B cell (primary cell): ENCODE measurements around the gene ARHGAP26. TPM values are rescaled to one million over a fixed set of nuclear protein-coding genes. Genes with fewer than 3 reads are reported as not detected.

Source experiments
- ATAC-seq: fragments of 200-7000 bp; cut with Tn5 transposase; one replicate; pipeline ENCODE4 v1.10.0; 2021; ENCODE audit warnings: low read depth, mild to moderate bottlenecking, moderate number of reproducible peaks, moderate library complexity
- CTCF ChIA-PET: fragments of 350-600 bp; sonication (Branson Sonifier 250); formaldehyde crosslinking; loops from one replicate; lab custom pipeline; 2021; ENCODE audit warnings: antibody characterized with exemption, inconsistent platforms; lab: Charles Lee
- POLR2A ChIA-PET: fragments of 350-600 bp; sonication (Branson Sonifier 250); formaldehyde crosslinking; loops from one replicate; lab custom pipeline; 2021; ENCODE audit warnings: antibody characterized with exemption; lab: Charles Lee
- DNase-seq: peaks from one replicate; pipeline ENCODE4 v3.0.0; 2013
- H2AFZ ChIP-seq: 2 replicates; pipeline ENCODE4 v1.6.1; 2012; ENCODE audit warnings: mild to moderate bottlenecking, low read depth, low read length; ENCODE audit not compliant: insufficient read depth, poor library complexity, severe bottlenecking
- H3K27ac ChIP-seq, 2 donors: 1 replicate in 1 of 2; 2 replicates in 1 of 2; pipeline ENCODE4 v1.5.1; 2012 to 2013; ENCODE audit warnings: low read length in 2 of 2, mild to moderate bottlenecking in 2 of 2, moderate library complexity in 1 of 2
- H3K27me3 ChIP-seq, 4 experiments: fragments of 200-600 bp in 1 of 4; sonication (generic) in 1 of 4; replicated peaks in 1 of 4; 1 replicate in 2 of 4; 2 replicates in 2 of 4; pipeline versions ENCODE4 v1.6.1 to v1.7.0; 2013 to 2016; ENCODE audit warnings: low read length in 3 of 4, mild to moderate bottlenecking in 2 of 4, mixed read lengths in 1 of 4, moderate library complexity in 1 of 4; ENCODE audit not compliant: insufficient read depth in 4 of 4, control insufficient read depth in 3 of 4; ENCODE audit errors: control extremely low read depth in 1 of 4
- H3K36me3 ChIP-seq, 2 experiments: replicated peaks in 1 of 2; 1 replicate in 1 of 2; 2 replicates in 1 of 2; pipeline versions ENCODE4 v1.6.1 to v1.7.1; 2013; ENCODE audit warnings: low read length in 1 of 2; ENCODE audit not compliant: insufficient read depth in 2 of 2, control insufficient read depth in 1 of 2; ENCODE audit errors: control extremely low read depth in 1 of 2, extremely low read depth in 1 of 2
- H3K4me1 ChIP-seq, 2 donors: fragments of 200-600 bp in 1 of 2; sonication (generic) in 1 of 2; 1 replicate in 1 of 2; 2 replicates in 1 of 2; pipeline versions ENCODE4 v1.5.1 to v1.6.1; 2013 to 2017; ENCODE audit warnings: low read length in 2 of 2; ENCODE audit not compliant: control insufficient read depth in 2 of 2, insufficient read depth in 2 of 2
- H3K4me2 ChIP-seq: replicated peaks from 2 replicates; pipeline ENCODE3; 2012; ENCODE audit warnings: mild to moderate bottlenecking, low read depth, low read length; ENCODE audit not compliant: poor library complexity, severe bottlenecking
- H3K4me3 ChIP-seq, 5 experiments: fragments of 200-600 bp in 1 of 5; sonication (generic) in 1 of 5; 1 replicate in 3 of 5; 2 replicates in 2 of 5; pipeline versions ENCODE4 v1.5.1 to v1.7.0; 2011 to 2016; ENCODE audit warnings: low read length in 4 of 5, mild to moderate bottlenecking in 4 of 5, low read depth in 2 of 5, control low read depth in 1 of 5, moderate library complexity in 1 of 5; ENCODE audit not compliant: insufficient read depth in 1 of 5; ENCODE audit errors: control extremely low read depth in 1 of 5, extremely low read depth in 1 of 5
- H3K79me2 ChIP-seq: fragments of 200-600 bp; sonication (generic); one replicate; pipeline ENCODE4 v1.6.0; 2016; ENCODE audit warnings: low read length; ENCODE audit not compliant: control insufficient read depth, insufficient read depth
- H3K9ac ChIP-seq: fragments of 200-600 bp; sonication (generic); 2 replicates; pipeline ENCODE4 v1.6.1; 2017; ENCODE audit warnings: mild to moderate bottlenecking, low read length, moderate library complexity
- H3K9me3 ChIP-seq, 3 donors: one replicate each; pipeline versions ENCODE4 v1.6.1 to v1.7.1; 2013; ENCODE audit warnings: low read length in 2 of 3; ENCODE audit not compliant: control insufficient read depth in 2 of 3, insufficient read depth in 1 of 3; ENCODE audit errors: control extremely low read depth in 1 of 3
- H4K20me1 ChIP-seq: 2 replicates; pipeline ENCODE4 v1.6.0; 2012; ENCODE audit warnings: mild to moderate bottlenecking, low read length; ENCODE audit not compliant: insufficient read depth, control insufficient read depth, poor library complexity, severe bottlenecking
- H3K27ac Mint-ChIP-seq: one replicate; pipeline ENCODE4 v1.8.0; 2021; ENCODE audit warnings: mixed read lengths
- H3K27me3 Mint-ChIP-seq: one replicate; pipeline ENCODE4 v1.8.0; 2021; ENCODE audit warnings: mixed read lengths
- H3K4me1 Mint-ChIP-seq: one replicate; pipeline ENCODE4 v1.8.0; 2021; ENCODE audit warnings: mixed read lengths
- H3K4me3 Mint-ChIP-seq: one replicate; pipeline ENCODE4 v1.8.0; 2021; ENCODE audit warnings: mixed read lengths
- H3K9me3 Mint-ChIP-seq: one replicate; pipeline ENCODE4 v1.8.0; 2022; ENCODE audit warnings: mixed read lengths; ENCODE audit not compliant: insufficient read depth
- CTCF ChIP-seq: fragments of 200-600 bp; IDR thresholded peaks from one replicate; pipeline ENCODE4 v1.8.0; 2022; ENCODE audit warnings: antibody characterized with exemption, mild to moderate bottlenecking
- EZH2 ChIP-seq: IDR thresholded peaks from 2 replicates; pipeline ENCODE4 v1.6.1; 2012; ENCODE audit warnings: borderline replicate concordance, low read depth, mild to moderate bottlenecking, moderate library complexity, low read length; ENCODE audit not compliant: insufficient read depth, poor library complexity, severe bottlenecking
- WGBS: methylation state at CpG from one replicate; pipeline ENCODE4 v1.1.5; 2013; ENCODE audit warnings: missing lambda C conversion rate; ENCODE audit not compliant: insufficient coverage; 5-methylcytosine and 5-hydroxymethylcytosine counted together
- intact Hi-C: fragments of 100-400 bp; cut with micrococcal nuclease; formaldehyde crosslinking; loops from one replicate; pipeline ENCODE4 v1.10.0; 2022
- polyA plus RNA-seq: library from polyadenylated mRNA; depleted of rRNA; stranded (reverse); fragments of >200 nt; gene quantifications from 2 replicates; pipeline ENCODE4 v1.2.3, GENCODE V29; 2012
- total RNA-seq, 2 donors: library from RNA; stranded (reverse); fragments of 120-200 nt in 1 of 2; gene quantifications; 1 replicate in 1 of 2; 2 replicates in 1 of 2; pipeline versions ENCODE4 v1.2.3 to v1.2.4, GENCODE V29; 2013 to 2022

The ARHGAP26 gene
- total and polyA plus RNA-seq, 2 donors (not counting 1 experiment from before 2014, with no cell fraction given): 1.8 to 22.5 TPM

- H3K4me3 Mint-ChIP-seq: no peak overlapping the region
- H3K27me3 ChIP-seq: no peaks in the 10 kb centered on the region
- no peaks in the 10 kb centered on the region for H3K9me3 Mint-ChIP-seq
- H3K4me2 ChIP-seq: no peak overlapping the region
- H4K20me1 ChIP-seq: no peaks in the 10 kb centered on the region
- peaks cover 12 to 14% of the 10 kb centered on the region in 2 donors for H3K4me1 ChIP-seq
- no peak overlapping the region for H3K27ac ChIP-seq
- CTCF ChIA-PET: no interaction called here
- H2AFZ ChIP-seq: no peak overlapping the region
- TF ChIP-seq EZH2 (no peak), CTCF (no peak)
- ATAC-seq (no peak), DNase-seq (no peak)
- no peaks in the 10 kb centered on the region for H3K79me2 ChIP-seq
- H3K36me3 ChIP-seq: no peaks in the 10 kb centered on the region
- no CpG with 5 or more reads among the region's 1 CpG for WGBS
- H3K27ac Mint-ChIP-seq: no peak overlapping the region
- no peaks in the 10 kb centered on the region for H3K27me3 Mint-ChIP-seq
- H3K4me1 Mint-ChIP-seq: peaks cover 18% of the 10 kb centered on the region
- no peaks in the 10 kb centered on the region for H3K9me3 ChIP-seq
- POLR2A ChIA-PET: no interaction called here
- intact Hi-C loops: no loop called here
- no peak overlapping the region for H3K9ac ChIP-seq
- no peak overlapping the region for H3K4me3 ChIP-seq
Measured at GRCh38 chr5:143183989-143184388, 413.8 kb downstream of the ARHGAP26 start.

- ChIA-PET POLR2A (interaction anchor here (0.6 kb wide), 1 partner anchor 38 kb away, joined by 3 read pairs; no protein-coding TSS in a partner anchor), CTCF (no interaction called here)
- Mint-ChIP-seq H3K4me1 (peaks cover 18% of the 10 kb centered on the region), H3K4me3 (no peak overlapping the region), H3K9me3 (peaks cover 12% of the 10 kb centered on the region), H3K27ac (no peak overlapping the region), H3K27me3 (no peaks in the 10 kb centered on the region)
- DNase-seq: no peak
- no peak overlapping the region for H3K27ac ChIP-seq
- no peak for ATAC-seq
- H4K20me1 ChIP-seq: no peaks in the 10 kb centered on the region
- H3K4me1 ChIP-seq: peaks cover 12 to 14% of the 10 kb centered on the region in 2 donors
- H3K4me2 ChIP-seq: no peak overlapping the region
- no peak overlapping the region for H3K9ac ChIP-seq
- no peaks in the 10 kb centered on the region for H3K36me3 ChIP-seq
- intact Hi-C loops: no loop called here
- H3K79me2 ChIP-seq: no peaks in the 10 kb centered on the region
- no peak overlapping the region for H2AFZ ChIP-seq
- no peaks in the 10 kb centered on the region for H3K27me3 ChIP-seq
- TF ChIP-seq EZH2 (no peak), CTCF (no peak)
- peaks cover 0 to 8% (median 7%) of the 10 kb centered on the region in 3 donors for H3K9me3 ChIP-seq
- H3K4me3 ChIP-seq: no peak overlapping the region
Measured at GRCh38 chr5:143186623-143187022, 416.4 kb downstream of the ARHGAP26 start.
